Stimulated activated naive B cell treated with anti-CD40 and anti-IgM and Interleukin-4, amounts not matched to agents 10 μg/mL and 1 μg/mL and 100 μg/mL, for 72 hours (primary cell): ENCODE results near the gene RBM33.

ENCODE experiments used
- ATAC-seq, 2 donors: fragments of 150-1000 bp; cut with Tn5 transposase; replicated peaks; 2 replicates each; pipeline ENCODE4 v1.10.0; 2021; ENCODE audit warnings: moderate library complexity in 1 of 2
- DNase-seq: peaks from one replicate; pipeline ENCODE4 v3.0.0; 2021
- H3K27ac Mint-ChIP-seq: one replicate; pipeline ENCODE4 v1.8.0; 2022; ENCODE audit warnings: mild to moderate bottlenecking, mixed read lengths
- H3K27me3 Mint-ChIP-seq, 2 donors: one replicate each; pipeline ENCODE4 v1.8.0; 2022; ENCODE audit warnings: mixed read lengths in 2 of 2
- H3K36me3 Mint-ChIP-seq, 2 donors: one replicate each; pipeline ENCODE4 v1.8.0; 2022; ENCODE audit warnings: mixed read lengths in 2 of 2, mild to moderate bottlenecking in 1 of 2
- H3K4me1 Mint-ChIP-seq, 2 donors: one replicate each; pipeline ENCODE4 v1.8.0; 2022; ENCODE audit warnings: mixed read lengths in 2 of 2, mild to moderate bottlenecking in 1 of 2
- H3K4me3 Mint-ChIP-seq, 2 donors: one replicate each; pipeline ENCODE4 v1.8.0; 2022; ENCODE audit warnings: mild to moderate bottlenecking in 2 of 2, mixed read lengths in 2 of 2, moderate library complexity in 1 of 2
- H3K9me3 Mint-ChIP-seq, 2 donors: one replicate each; pipeline ENCODE4 v1.8.0; 2022; ENCODE audit warnings: mixed read lengths in 2 of 2, mild to moderate bottlenecking in 1 of 2

RBM33 gene

GRCh38 chr7:155643804-155644177 lies 670 bp upstream of the RBM33 start:
- H3K36me3 Mint-ChIP-seq: peaks cover 47 to 68% of the 10 kb centered on the region in 2 donors
- DNase-seq: no peak
- H3K27me3 Mint-ChIP-seq: no peaks in the 10 kb centered on the region
- peak overlapping the region; percentile 98 for H3K27ac Mint-ChIP-seq
- peaks cover 15 to 51% of the 10 kb centered on the region in 2 donors for H3K4me1 Mint-ChIP-seq
- peaks cover 4 to 10% of the 10 kb centered on the region in 2 donors for H3K9me3 Mint-ChIP-seq
- ATAC-seq: peak; percentile 31 to 32
- H3K4me3 Mint-ChIP-seq: peak overlapping the region; percentile 92 to 97

- Mint-ChIP-seq H3K36me3 (peaks cover 48 to 68% of the 10 kb centered on the region in 2 donors), H3K27ac (peak overlapping the region; percentile 99), H3K4me3 (peak overlapping the region; percentile 92 to 97), H3K4me1 (peaks cover 23 to 54% of the 10 kb centered on the region in 2 donors), H3K9me3 (peaks cover 7 to 13% of the 10 kb centered on the region in 2 donors), H3K27me3 (no peaks in the 10 kb centered on the region)
- peak; percentile 59 for ATAC-seq
- DNase-seq: no peak
These were observed 579 bp downstream of the RBM33 start for GRCh38 chr7:155644971-155645509.

GRCh38 chr7:155645662-155646061 lies 1.2 kb downstream of the RBM33 start:
- ATAC-seq: no peak
- Mint-ChIP-seq H3K4me1 (peaks cover 25 to 60% of the 10 kb centered on the region in 2 donors), H3K4me3 (peak overlapping the region; percentile 92 to 97), H3K27ac (peak overlapping the region; percentile 99), H3K36me3 (peaks cover 49 to 68% of the 10 kb centered on the region in 2 donors), H3K9me3 (peaks cover 8 to 13% of the 10 kb centered on the region in 2 donors), H3K27me3 (no peaks in the 10 kb centered on the region)
- DNase-seq: no peak

- H3K36me3 Mint-ChIP-seq: peaks cover 47 to 65% of the 10 kb centered on the region in 2 donors
- DNase-seq (no peak), ATAC-seq (no peak)
- peaks cover 28 to 69% of the 10 kb centered on the region in 2 donors for H3K4me1 Mint-ChIP-seq
- H3K27ac Mint-ChIP-seq: peak overlapping the region; percentile 47
- peaks cover 8 to 13% of the 10 kb centered on the region in 2 donors for H3K9me3 Mint-ChIP-seq
- no peaks in the 10 kb centered on the region for H3K27me3 Mint-ChIP-seq
- peak overlapping the region; percentile 57 to 92 for H3K4me3 Mint-ChIP-seq
These were observed 2.2 kb downstream of the RBM33 start for GRCh38 chr7:155646669-155647068.

GRCh38 chr7:155647302-155647701 lies 2.8 kb downstream of the RBM33 start:
- H3K27me3 Mint-ChIP-seq: no peaks in the 10 kb centered on the region
- ATAC-seq (no peak), DNase-seq (no peak)
- H3K9me3 Mint-ChIP-seq: peaks cover 8 to 13% of the 10 kb centered on the region in 2 donors
- peak overlapping the region; percentile 54 for H3K27ac Mint-ChIP-seq
- no peak overlapping the region for H3K4me3 Mint-ChIP-seq
- H3K4me1 Mint-ChIP-seq: peaks cover 32 to 74% of the 10 kb centered on the region in 2 donors
- peaks cover 45 to 59% of the 10 kb centered on the region in 2 donors for H3K36me3 Mint-ChIP-seq

GRCh38 chr7:155647734-155648133 lies 3.3 kb downstream of the RBM33 start:
- no peaks in the 10 kb centered on the region for H3K27me3 Mint-ChIP-seq
- ATAC-seq (no peak), DNase-seq (no peak)
- peaks cover 8 to 13% of the 10 kb centered on the region in 2 donors for H3K9me3 Mint-ChIP-seq
- H3K36me3 Mint-ChIP-seq: peaks cover 45 to 59% of the 10 kb centered on the region in 2 donors
- peak overlapping the region; percentile 54 for H3K27ac Mint-ChIP-seq
- H3K4me3 Mint-ChIP-seq: no peak overlapping the region
- peaks cover 35 to 79% of the 10 kb centered on the region in 2 donors for H3K4me1 Mint-ChIP-seq

GRCh38 chr7:155648752-155649339 lies 4.4 kb downstream of the RBM33 start:
- peaks cover 40 to 52% of the 10 kb centered on the region in 2 donors for H3K36me3 Mint-ChIP-seq
- peaks cover 34 to 78% of the 10 kb centered on the region in 2 donors for H3K4me1 Mint-ChIP-seq
- no peak overlapping the region for H3K27ac Mint-ChIP-seq
- peaks cover 8 to 13% of the 10 kb centered on the region in 2 donors for H3K9me3 Mint-ChIP-seq
- ATAC-seq (no peak), DNase-seq (no peak)
- H3K4me3 Mint-ChIP-seq: no peak overlapping the region
- H3K27me3 Mint-ChIP-seq: no peaks in the 10 kb centered on the region

GRCh38 chr7:155649588-155649987 lies 5.1 kb downstream of the RBM33 start:
- H3K27ac Mint-ChIP-seq: no peak overlapping the region
- no peaks in the 10 kb centered on the region for H3K27me3 Mint-ChIP-seq
- peaks cover 42 to 84% of the 10 kb centered on the region in 2 donors for H3K4me1 Mint-ChIP-seq
- H3K4me3 Mint-ChIP-seq: no peak overlapping the region
- DNase-seq (no peak), ATAC-seq (no peak)
- peaks cover 40 to 48% of the 10 kb centered on the region in 2 donors for H3K36me3 Mint-ChIP-seq
- H3K9me3 Mint-ChIP-seq: peaks cover 8 to 13% of the 10 kb centered on the region in 2 donors

- no peak overlapping the region for H3K27ac Mint-ChIP-seq
- H3K9me3 Mint-ChIP-seq: peaks cover 8 to 13% of the 10 kb centered on the region in 2 donors
- no peak for ATAC-seq
- peaks cover 30 to 37% of the 10 kb centered on the region in 2 donors for H3K36me3 Mint-ChIP-seq
- H3K4me1 Mint-ChIP-seq: peaks cover 43 to 72% of the 10 kb centered on the region in 2 donors
- no peaks in the 10 kb centered on the region for H3K27me3 Mint-ChIP-seq
- no peak for DNase-seq
- no peak overlapping the region for H3K4me3 Mint-ChIP-seq
These were observed 8.0 kb downstream of the RBM33 start for GRCh38 chr7:155652156-155653114.

GRCh38 chr7:155653803-155654202 lies 9.3 kb downstream of the RBM33 start:
- H3K27me3 Mint-ChIP-seq: no peaks in the 10 kb centered on the region
- no peak overlapping the region for H3K4me3 Mint-ChIP-seq
- DNase-seq: no peak
- peaks cover 42 to 69% of the 10 kb centered on the region in 2 donors for H3K4me1 Mint-ChIP-seq
- no peak for ATAC-seq
- peaks cover 6 to 10% of the 10 kb centered on the region in 2 donors for H3K9me3 Mint-ChIP-seq
- peaks cover 20 to 25% of the 10 kb centered on the region in 2 donors for H3K36me3 Mint-ChIP-seq
- H3K27ac Mint-ChIP-seq: no peak overlapping the region

- Mint-ChIP-seq H3K36me3 (peaks cover 4 to 19% of the 10 kb centered on the region in 2 donors), H3K4me1 (peaks cover 40 to 69% of the 10 kb centered on the region in 2 donors), H3K9me3 (peaks cover 3 to 4% of the 10 kb centered on the region in 2 donors), H3K27ac (peak overlapping the region; percentile 70), H3K4me3 (no peak overlapping the region), H3K27me3 (no peaks in the 10 kb centered on the region)
- ATAC-seq: no peak
- DNase-seq: no peak
These were observed 12.4 kb downstream of the RBM33 start for GRCh38 chr7:155656891-155657290.

GRCh38 chr7:155660059-155660757 lies 15.7 kb downstream of the RBM33 start:
- Mint-ChIP-seq H3K9me3 (peaks cover 3 to 4% of the 10 kb centered on the region in 2 donors), H3K27ac (peak overlapping the region; percentile 72), H3K4me1 (peaks cover 42 to 67% of the 10 kb centered on the region in 2 donors), H3K4me3 (no peak overlapping the region), H3K36me3 (peaks cover 11 to 27% of the 10 kb centered on the region in 2 donors), H3K27me3 (no peaks in the 10 kb centered on the region)
- peak; percentile 64 to 90 for ATAC-seq
- no peak for DNase-seq

- peaks cover 47 to 72% of the 10 kb centered on the region in 2 donors for H3K4me1 Mint-ChIP-seq
- ATAC-seq (peak in 1 of 2 donors; percentile 39), DNase-seq (no peak)
- peaks cover 3 to 4% of the 10 kb centered on the region in 2 donors for H3K9me3 Mint-ChIP-seq
- H3K27ac Mint-ChIP-seq: no peak overlapping the region
- peaks cover 11 to 33% of the 10 kb centered on the region in 2 donors for H3K36me3 Mint-ChIP-seq
- H3K4me3 Mint-ChIP-seq: no peak overlapping the region
- H3K27me3 Mint-ChIP-seq: no peaks in the 10 kb centered on the region
These were observed 16.3 kb downstream of the RBM33 start for GRCh38 chr7:155660758-155661093.
